Right renal cortex interstitium (tissue), 3 donors: ENCODE measurements around the gene GBE1. TPM values are rescaled to one million over a fixed set of nuclear protein-coding genes. Genes with fewer than 3 reads are reported as not detected.

Experiments
- DNase-seq, 3 donors: peaks; one replicate each; pipeline ENCODE4 v3.0.0-alpha.2; 2013; ENCODE audit warnings: low read depth in 3 of 3, low spot score in 2 of 3
- polyA plus RNA-seq, 3 donors: library from polyadenylated mRNA; unstranded; fragments of 120-200 nt; gene quantifications; one replicate each; pipeline ENCODE4 v1.2.1, GENCODE V29; 2013; ENCODE audit not compliant: insufficient read length in 3 of 3

Gene GBE1
- polyA plus RNA-seq, 3 donors: 32.6 to 36.0 (median 33.6) TPM

DNA sequence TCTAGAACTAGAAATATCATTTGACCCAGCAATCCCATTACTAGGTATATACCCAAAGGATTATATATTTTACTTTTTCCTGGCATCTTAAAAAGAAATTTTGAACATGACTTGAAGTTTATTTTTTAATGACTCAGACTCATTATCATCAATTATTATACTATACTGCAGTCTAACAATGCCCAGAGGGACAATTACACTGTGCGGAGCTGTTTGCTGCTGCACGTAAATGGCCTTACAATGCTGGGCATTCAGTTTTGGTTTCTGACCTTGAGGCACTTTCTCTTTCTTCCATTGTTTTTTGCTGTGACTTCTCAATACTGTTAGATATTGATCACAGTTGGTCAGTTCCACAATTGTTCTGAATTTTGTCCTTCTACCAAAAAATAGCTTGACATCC, 128.8 kb downstream of the GBE1 start:
- DNase-seq: no peak

DNA sequence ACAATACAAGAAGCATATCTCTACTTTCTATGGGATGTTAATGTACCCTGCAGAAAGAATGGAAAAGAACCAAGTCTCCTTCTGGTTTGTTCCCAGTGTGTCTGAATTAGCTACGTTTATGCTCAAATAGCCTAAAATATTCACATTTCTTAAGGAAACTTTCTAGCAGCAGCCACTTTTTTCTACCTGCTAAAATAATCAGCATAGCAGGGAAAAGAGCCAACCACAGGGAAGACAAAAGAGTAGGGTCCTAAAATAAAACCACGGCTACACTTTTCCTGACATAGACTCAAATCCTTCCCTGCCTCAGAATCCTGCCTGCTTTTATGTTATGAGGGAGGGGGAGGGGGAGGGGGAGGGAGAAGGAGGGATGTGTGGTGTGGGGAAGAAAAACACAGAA, 136.7 kb downstream of the GBE1 start:
- no peak for DNase-seq

DNA sequence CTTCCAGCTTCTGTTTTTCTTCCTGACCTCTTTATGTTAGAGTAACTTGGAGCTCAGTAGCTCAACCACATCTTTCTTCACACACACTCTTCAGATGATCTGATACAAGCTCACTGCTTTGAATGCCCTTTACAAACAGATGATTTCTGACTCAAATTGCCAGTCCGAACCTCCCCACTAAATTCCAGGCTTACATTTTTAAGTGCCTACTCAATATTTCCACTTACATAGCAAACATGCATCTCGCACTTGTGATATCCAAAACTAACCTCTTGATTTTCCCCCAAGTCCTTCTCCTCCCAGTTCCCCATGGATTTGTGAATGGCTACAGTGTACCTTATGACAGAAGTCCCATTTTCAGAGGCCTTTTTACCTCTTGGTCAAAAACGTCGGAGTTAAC, 139.1 kb downstream of the GBE1 start:
- no peak for DNase-seq

DNA sequence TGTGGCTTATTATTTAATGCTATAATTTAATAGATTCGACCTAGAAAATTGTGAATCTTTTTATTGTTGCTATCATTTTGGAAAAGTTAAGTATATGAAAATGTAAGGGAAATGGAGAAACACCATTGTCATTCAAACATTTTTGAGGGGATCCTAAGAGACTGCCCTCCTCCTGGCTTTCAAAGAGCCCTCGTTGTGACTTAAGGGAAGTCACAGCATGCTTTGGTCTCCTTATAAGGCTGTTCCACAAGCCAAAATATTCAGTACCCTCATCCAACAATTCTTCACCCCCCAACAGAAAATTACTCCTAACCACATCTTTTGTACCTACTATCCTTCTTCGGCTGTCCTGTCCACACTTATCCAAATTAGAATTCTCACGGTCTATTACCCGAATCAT, 140.2 kb downstream of the GBE1 start:
- DNase-seq: no peak

DNA sequence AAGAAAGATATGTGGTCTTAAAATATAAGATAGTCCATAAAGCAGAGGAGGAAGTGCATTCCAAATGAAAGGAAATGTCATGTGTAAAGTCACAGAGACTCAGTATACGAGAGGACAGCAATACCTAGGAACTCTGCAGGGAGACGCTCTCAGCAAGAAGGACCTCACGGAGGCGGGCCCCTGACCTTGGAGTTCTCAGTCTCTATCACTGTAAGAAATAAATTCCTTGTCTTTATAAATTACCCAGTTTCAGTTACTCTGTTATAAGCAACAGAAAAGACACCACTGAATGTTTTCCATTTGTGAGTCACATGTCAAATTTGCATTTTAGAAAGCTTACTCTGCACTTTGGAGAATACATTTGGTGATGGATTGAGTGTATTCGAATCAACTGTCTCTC, 140.6 kb downstream of the GBE1 start:
- no peak for DNase-seq

DNA sequence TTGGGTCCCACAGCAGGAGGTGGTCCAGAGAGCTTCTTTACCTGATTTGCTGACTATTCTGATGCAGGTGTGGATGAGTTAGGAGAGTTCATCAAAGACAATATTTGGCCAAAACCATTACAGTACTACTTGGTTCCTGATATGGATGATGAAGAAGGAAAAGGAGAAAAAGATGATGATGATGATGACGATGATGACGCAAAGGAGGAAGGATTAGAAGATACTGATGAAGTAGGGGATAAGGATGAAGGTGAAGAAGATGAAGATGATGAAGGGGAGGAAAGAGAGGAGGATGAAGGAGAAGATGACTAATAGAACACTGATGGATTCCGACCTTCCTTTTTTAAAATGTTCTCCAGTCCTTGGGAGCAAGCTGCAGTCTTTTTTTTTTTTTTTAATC, 148.7 kb downstream of the GBE1 start:
- DNase-seq: no peak

DNA sequence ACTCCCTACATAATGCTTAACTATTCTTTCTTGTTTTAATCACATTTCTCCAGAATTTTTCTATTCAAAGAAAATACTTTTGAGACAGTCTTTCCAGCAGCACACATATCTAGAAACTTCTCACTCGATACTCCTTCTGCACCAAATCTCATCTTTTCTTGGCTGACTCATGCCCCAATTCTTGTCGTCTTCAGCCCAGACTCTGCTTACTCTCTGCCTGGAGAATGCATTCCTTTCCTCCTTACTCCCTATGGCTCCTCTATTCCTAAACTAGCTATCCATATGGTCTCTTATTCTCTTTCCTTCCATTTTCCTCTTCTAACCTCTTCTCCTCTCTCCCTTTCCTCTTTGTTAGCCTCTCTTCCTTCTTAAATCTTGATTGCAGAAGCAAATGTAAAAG, 158.7 kb downstream of the GBE1 start:
- no peak for DNase-seq

DNA sequence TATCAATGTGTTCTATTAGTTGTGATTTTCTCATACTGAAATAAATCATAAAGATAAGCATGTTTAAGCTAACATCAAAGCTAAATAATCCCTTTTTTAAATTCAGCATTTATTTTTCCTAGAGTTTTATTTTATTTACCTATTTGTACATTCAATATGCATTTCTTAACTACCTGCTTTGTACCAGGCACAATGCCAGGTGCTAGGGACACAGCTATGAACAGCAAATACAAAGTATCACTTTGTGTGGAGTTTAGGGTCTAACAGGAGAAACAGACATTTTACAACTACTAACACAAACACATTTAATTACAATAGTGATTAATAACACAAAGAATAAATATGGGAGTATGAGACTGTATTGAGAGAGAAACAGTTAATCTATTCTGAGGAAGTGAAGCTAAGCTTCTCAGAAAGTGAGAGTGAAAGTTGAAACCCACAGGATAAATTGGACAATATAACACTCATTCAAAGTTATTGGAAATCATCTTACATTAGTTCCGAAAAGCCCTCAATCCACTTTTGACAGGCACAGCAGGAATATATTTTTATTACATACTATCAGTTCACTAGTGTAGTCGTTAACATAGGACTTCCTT, 159.6 kb downstream of the GBE1 start:
- no peak for DNase-seq

DNA sequence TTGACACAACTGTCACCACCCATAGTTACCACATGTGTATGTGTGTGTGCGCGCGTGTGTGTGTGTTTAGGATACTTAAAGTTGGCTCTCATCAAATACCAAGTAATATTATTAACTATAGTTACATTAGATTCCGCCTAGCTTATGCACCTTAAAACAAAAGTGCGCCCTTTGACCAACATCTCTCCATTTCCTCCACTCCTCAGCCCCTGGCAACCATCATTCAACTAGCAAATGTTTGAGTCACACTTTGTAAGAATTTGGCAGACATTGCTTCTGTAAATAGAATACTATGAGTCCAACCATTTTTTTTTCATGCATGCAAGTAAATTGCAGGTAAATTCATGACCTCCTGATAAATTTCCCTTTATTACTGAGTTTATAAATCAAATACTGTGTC, 169.3 kb downstream of the GBE1 start:
- no peak for DNase-seq

DNA sequence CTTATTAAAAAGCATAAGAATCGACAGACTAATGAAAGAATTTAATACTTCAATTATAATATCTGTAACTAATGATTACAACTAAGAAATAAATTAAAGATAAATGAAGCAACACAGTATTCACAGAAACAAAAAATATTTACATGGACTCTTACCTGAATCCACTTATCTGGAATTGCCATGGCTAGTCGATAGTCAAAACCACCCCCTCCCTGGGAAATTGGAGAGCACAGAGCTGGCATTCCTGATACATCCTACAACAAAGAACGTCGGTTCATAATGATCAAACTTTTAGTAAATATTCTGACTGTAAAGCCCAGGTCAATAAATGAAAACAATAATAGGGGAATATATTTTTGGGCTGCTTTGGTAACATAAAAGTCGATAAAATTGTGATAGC, 175.5 kb downstream of the GBE1 start:
- DNase-seq: no peak

DNA sequence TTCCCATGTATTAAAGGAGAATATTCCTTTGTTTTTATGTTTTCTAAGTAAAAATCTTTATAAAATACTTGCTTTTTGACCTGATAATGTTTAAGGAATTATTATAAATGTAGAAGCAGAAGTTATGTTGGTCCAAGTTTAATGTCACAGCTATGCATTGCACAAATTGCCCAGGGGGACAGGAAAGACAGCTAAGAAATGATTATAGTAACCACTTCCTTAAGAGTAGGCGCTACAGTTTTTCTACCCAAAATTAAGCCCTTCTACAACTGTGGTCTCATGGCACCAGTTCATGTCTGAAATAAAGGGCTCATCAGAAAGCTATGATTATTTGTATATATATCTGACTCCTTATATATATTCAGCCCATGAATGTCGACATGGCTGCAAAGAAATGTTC, 176.4 kb downstream of the GBE1 start:
- no peak for DNase-seq

DNA sequence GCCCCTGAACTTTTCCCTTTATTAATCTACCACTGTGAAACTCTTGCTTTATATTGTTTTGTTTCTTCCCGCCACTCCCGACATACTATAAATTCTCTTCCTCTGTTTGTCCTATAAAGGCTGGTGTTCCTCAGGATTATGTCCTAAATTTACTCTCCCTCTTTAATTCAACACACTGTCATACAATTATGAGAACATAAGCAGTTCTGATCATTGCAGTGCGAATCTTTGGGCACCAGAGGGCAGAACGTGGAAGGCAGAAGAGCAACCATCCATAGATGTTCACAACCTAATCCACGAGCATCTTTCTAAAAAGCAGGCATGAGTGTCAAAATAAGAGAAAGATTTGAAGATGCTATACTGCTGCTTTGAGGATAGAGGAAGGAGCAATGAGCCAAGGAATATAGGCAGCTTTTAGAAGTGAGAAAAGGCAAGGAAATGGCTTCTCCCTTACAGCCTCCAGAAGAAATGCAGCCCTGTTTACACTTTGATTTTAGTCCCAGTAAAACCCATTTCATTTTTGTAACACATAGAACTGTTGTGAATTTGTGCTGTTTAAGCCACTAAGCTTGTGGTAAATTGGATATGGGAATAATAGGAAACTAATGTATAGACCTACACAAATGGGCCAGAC, 179.4 kb downstream of the GBE1 start:
- no peak for DNase-seq

DNA sequence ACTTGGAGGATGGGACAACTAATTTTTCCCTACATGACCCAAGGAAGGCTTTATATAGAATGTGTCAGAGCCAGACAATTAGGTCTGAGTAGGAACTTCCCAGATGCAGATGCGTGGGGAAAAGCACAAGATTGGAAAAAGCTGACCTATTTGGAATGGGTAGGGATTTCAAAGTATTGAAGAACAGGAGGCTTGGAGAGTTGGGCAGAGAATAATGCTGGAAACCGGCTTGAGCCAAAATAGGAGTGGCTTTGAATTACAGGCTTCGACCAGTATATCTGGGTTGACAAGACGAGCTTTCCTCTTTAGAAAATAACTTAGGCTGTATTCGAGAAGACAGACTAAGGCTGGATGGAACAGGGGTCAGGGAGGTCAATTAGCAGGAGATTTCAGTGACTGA, 181.1 kb downstream of the GBE1 start:
- DNase-seq: no peak

DNA sequence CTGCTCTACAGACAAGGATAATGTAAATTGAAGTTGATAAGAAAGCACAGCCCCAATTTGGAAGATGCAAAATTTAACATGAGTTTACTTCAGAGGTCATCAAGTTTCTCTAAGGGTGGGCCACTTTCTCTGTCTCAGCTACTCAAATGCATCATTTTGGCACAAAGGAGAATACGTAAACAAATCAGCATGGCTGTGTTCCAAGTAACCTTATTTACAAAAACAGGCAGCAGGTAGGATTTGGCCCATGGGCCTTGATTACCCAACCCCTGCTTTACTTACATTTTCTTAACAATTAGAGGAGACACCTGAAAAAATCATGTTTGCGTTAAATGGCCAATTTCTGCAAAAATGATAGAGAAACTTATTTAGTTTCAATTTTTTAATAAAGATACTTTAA, 181.7 kb downstream of the GBE1 start:
- DNase-seq: no peak

DNA sequence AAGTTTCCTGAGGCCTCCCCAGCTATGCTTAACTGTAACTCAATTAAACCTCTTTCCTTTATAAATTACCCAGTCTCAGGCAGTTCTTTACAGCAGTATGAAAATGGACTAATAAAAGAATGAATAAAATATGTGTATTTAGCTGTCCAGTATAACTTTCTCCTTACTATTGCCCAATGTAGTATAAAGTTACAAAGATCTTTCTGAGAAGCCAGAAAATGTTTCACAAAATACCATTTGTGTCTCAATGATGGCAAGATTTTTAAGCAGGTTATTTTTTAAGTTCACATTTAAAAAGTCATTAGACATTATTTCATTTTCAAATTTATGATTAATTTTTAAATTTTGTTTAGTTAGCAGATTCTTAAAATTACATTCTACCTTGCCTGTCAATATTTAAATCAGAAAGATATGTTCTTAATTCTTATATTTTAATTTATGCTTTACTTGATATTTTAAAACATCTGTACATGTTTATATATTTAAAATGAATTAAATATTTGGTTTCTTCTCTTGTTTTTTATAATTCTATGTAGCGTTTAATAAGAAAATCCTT, 189.2 kb downstream of the GBE1 start:
- DNase-seq: no peak

DNA sequence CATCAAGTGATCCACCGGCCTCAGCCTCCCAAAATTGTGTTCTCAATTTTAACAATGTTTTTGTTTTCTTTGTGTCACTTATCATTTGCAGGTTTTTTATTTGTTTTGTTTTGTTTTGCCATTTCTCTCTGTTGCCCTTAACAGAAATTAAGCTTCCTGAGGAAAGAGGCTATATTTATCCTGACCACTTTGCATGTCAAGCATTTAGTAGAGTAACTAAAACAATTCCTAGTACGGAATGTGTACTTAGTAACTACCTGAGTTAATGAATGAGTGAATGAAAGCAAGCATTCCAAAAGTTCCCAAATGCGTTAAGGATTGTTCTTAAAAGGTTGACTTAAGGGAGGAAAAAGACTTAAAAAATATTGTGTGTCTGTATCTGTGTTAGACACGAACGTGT, 193.1 kb downstream of the GBE1 start:
- DNase-seq: no peak

DNA sequence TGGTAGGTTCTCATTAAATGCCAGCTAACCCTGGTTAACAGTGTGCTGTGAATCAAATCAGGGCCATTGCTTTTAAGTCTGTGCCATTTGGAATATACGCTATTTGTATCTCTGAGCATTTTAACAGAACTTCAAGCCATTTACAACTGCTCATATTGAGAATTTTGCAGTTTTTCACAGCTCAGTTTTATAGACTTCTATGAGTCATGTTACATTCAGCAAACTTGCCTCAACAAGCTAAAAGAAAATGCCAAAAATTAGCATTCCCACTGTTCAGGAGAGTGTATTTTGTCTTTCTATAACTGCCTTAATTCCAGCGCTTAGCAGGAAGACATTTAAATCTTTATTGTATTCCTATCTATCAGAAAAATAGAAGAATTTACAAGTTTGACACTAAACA, 196.4 kb downstream of the GBE1 start:
- DNase-seq: no peak

DNA sequence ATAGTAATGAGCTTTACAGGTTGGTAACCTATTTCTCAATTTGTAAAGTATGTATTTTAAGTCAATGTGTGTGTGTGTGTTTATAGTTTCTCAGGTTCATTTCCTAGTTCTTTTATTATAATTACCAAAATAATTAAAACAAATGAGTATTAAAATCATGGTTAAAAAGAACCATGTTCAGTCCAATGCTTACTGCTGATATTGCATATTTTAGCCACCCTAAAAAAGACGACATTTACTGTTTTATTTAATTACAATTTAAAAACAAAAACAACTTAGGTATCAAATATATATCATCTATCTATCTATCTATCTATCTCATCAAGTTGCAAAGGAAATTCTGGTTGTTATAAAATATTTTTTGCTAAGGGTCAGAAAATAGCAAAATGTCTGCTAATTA, 203.3 kb downstream of the GBE1 start:
- no peak for DNase-seq

DNA sequence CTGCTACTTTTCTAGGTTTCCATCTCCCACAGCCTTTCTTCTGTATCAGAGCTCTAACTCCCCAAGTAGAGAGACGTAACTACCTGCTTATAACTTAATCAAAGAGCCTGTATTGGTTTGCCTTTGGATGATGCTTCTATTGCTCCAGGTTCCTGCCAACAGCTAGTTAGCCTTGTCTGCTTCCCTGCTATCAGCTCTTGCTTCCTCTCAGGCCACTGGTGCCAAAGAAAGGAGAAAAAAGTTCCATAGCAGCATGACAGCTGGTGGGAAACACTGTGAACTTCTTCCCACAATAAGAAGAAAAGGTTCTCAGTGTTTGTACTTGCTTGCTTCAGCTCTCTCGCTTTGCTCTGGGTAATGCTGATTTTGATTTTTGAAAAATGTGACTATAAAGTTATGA, 206.6 kb downstream of the GBE1 start:
- no peak for DNase-seq

DNA sequence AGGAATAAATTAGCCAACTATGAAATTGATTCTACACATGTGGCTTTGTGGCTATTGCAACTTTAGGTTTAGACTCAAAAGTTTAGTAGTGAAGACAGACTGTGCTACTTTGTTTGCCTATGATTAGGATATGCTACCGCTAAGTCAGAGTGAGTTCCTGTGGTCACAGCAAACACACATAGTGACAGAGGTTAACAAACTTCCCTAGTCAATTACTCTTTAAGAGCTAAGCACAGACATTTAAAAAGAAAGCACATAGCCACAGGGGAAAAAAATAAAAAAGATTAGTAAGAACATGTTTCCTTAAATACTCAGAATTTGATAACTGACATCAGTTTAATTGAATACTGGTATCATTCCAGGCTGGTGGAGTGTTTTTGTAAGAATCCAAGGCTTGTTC, 207.1 kb downstream of the GBE1 start:
- DNase-seq: no peak

DNA sequence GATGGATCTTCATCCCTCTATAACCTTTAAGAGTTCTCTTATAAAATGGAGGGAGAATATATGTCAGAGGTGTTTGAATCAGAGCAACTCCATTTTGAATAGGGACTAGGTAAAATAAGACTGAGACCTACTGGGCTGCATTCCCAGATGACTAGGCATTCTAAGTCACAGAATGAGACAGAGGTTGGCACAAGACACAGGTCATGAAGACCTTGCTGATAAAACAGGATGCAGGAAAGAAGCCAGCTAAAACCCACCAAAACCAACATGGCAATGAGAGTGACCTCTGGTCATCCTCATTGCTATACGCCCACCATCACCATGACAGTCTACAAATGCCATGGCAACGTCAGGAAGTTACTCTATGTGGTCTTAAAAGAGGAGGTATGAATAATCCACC, 211.0 kb downstream of the GBE1 start:
- DNase-seq: no peak

DNA sequence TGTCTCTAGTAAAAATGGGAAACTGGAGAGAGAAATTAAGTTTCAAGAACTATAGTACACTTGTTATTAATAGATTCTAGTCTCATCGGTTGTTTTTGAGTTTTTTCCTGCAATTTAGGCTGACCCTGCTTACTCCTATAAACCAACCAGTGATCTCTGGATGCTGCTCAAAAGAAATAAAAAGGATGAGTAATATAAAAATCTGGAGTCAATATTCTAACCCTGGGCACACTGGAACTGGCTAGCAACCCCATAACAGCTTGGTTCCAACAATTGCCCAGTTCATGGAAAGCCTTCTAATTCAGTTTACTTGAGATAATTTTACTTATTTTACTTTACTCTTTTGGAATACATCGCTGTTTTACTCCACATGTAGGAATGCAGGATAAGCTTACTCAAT, 211.6 kb downstream of the GBE1 start:
- DNase-seq: no peak

DNA sequence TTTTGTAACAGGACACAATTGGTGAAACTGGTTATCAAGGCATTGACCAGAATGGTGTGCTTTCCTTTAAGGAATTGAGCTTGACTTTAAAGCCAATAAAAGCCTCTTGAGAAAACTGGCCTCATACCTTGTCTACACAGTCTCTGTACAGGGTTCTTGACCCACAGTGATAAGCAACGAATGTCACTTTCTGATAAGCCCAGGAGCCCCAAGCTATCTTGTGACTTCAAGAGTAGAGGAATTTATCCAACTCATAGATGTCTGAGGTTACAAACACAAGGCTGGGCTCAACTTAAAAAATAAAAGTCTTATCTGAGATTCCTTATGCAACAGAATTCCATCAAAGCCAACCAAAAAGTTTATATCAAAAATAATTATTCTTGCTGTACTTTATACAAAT, 212.1 kb downstream of the GBE1 start:
- no peak for DNase-seq
